ENCODE data around the gene THEMIS. TPM values are rescaled to one million over a fixed set of nuclear protein-coding genes. Genes with fewer than 3 reads are reported as not detected.

The THEMIS gene
- total RNA-seq, 4 donors from 2014 or later, result 0.68 to 1.8 (median 1.4) TPM

DNA sequence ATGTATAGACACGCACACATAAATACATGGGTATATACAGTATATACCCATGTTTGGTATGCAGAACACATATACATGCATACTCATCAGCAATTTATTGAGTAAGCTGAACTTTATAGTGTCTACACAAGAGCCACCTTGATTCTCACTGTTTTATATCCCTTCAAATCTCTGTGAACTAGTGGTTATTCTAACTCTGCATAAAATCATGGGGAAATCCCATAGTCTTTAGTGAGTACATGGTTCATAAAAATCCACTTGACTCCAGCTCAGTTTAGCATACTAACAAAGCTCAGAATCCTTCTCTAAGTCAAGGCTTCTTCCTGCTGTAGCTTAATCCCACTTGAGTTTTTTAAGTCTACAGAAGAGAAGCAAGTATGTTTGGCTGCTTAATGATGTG lies 104.1 kb downstream of the THEMIS start:
- H3K4me3 ChIP-seq (replicated peaks in 1 of 3), result no peak overlapping the region
- no peak for DNase-seq
- no peaks in the 10 kb centered on the region for H3K9me3 ChIP-seq
- intact Hi-C loops (cut with DNase I), result no loop called here
- no peaks in the 10 kb centered on the region for H3K4me1 ChIP-seq
- no peak overlapping the region for H3K27ac ChIP-seq
- H3K36me3 ChIP-seq, result no peaks in the 10 kb centered on the region
- 93 to 100% methylated on average over 1 of the region's 1 CpG for WGBS, 2 donors
- no peaks in the 10 kb centered on the region for H3K27me3 ChIP-seq
- TF ChIP-seq POLR2A (IDR thresholded peaks at IDR 0.05), result no peak
- TF ChIP-seq CTCF (IDR thresholded peaks at IDR 0.05), result no peak

DNA sequence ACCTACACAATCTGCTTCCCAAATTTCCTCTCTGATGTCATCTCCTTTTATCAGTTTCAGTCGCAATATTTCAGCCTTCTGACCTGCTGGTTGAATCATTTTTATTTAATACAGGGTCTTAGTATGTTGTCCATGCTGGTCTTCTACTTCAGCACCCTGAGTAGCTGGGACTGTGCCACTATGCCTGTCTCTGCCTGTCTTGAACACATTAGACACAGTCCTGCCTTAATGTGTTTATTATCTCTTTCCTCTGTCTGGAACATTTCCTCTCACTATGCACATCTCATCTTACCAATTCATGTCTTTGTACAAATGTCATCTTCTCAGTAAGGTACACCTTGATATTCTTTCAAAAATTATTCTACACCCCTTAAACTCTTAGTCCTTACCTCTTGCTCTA lies 106.5 kb downstream of the THEMIS start:
- WGBS, 2 donors, result 78 to 82% methylated on average over 1 of the region's 1 CpG
- no peak overlapping the region for H3K27ac ChIP-seq

DNA sequence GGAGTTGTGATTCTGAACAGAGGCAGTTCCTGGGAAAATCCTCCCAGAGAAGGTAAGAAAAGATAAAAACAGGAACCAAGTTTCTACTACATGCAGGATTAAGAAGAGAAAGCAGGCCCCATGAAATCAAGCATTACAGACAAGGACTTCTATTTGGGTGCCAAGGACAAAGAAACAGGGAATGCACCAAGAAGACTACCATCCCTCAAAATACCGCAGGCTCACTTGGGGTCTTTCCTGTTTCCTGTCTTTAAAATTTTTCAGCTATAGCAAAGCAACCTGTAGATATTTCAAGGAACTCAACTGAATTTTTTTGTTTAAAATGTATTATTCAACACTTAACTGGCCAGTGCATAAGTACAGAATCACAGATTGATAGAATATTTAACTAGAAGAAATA lies 107.5 kb downstream of the THEMIS start:
- H3K4me1 ChIP-seq, result no peaks in the 10 kb centered on the region
- no peak overlapping the region for H3K27ac ChIP-seq
- WGBS, 2 donors, result 89 to 93% methylated on average over 1 of the region's 1 CpG
- no peaks in the 10 kb centered on the region for H3K9me3 ChIP-seq
- intact Hi-C loops (cut with DNase I), result no loop called here
- TF ChIP-seq CTCF (IDR thresholded peaks at IDR 0.05) (no peak), POLR2A (IDR thresholded peaks at IDR 0.05) (no peak)
- H3K27me3 ChIP-seq, result no peaks in the 10 kb centered on the region
- H3K36me3 ChIP-seq, result no peaks in the 10 kb centered on the region
- no peak overlapping the region for H3K4me3 ChIP-seq (replicated peaks in 1 of 3)
- no peak for DNase-seq

More for the DNA sequence above, 106.5 kb downstream of the THEMIS start:
- Histone ChIP-seq H3K4me3 (replicated peaks in 1 of 3) (no peak overlapping the region), H3K9me3 (no peaks in the 10 kb centered on the region), H3K27me3 (no peaks in the 10 kb centered on the region), H3K36me3 (no peaks in the 10 kb centered on the region), H3K4me1 (no peaks in the 10 kb centered on the region)
- intact Hi-C loops (cut with DNase I), result no loop called here
- no peak for DNase-seq
- no peak for TF ChIP-seq POLR2A (IDR thresholded peaks at IDR 0.05)
- no peak for TF ChIP-seq CTCF (IDR thresholded peaks at IDR 0.05)

DNA sequence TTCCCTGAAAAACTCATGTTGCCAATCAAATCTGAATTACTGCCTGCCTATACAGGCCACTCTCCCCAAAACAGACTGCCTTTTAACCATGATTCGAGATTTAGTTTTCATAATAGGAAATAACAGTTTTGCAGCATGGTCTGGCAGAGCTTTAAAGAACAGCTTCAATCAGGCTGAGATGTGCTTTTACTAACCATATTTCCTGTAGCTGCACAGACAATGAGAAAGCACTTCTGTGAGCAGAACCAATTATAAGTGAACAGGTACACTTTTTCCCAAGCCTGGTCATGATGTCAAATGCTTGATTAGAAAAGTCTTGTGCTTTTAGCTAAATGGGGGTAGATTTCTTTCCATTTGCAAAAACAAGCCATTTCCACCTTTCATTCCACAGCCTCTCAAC lies 108.2 kb downstream of the THEMIS start:
- WGBS, 2 donors, result 56 to 67% methylated on average over 1 of the region's 1 CpG
- Histone ChIP-seq H3K36me3 (no peaks in the 10 kb centered on the region), H3K27me3 (no peaks in the 10 kb centered on the region), H3K4me1 (no peaks in the 10 kb centered on the region), H3K4me3 (replicated peaks in 1 of 3) (no peak overlapping the region), H3K9me3 (no peaks in the 10 kb centered on the region), H3K27ac (no peak overlapping the region)
- intact Hi-C loops (cut with DNase I), result no loop called here
- TF ChIP-seq CTCF (IDR thresholded peaks at IDR 0.05) (no peak), POLR2A (IDR thresholded peaks at IDR 0.05) (no peak)
- DNase-seq, result no peak

DNA sequence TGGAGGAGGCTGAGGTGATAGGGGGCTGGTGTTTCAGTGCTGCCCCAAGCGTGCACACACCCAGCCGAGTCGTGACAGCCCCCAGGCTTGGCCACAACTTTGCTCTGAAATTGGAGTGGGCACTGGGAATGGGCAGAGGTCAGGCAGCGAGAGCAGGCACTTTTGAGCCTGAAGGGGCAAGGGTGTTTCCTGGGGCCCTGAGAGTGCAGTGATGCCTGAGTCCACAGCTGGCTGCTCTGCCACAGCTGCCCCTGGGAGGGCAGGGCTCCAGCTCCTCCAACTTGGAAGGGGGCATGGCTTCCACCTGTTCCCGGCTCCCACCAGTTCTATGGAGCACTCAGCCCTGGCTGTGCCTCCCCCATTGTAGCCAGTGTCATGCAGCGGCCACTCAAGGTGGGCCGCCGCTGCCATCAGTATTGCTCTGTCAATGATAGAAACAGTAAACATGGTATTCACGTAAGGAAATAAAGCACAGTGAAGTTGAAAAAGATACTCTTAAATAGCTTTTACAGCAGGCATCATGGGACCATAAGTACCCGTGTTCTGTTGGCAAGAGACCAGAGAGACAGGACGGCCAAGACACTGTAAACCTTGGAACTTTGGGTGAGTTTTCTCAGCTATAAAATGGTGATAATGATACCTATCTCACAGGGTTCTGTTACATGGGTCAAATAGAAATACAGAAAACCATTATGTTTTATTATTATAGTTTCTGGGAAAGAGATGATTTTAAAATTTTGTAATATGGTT lies 108.9 kb downstream of the THEMIS start:
- 74 to 76% methylated on average over 7 of the region's 11 CpGs for WGBS, 2 donors
- Histone ChIP-seq H3K4me3 (replicated peaks in 1 of 3) (no peak overlapping the region), H3K9me3 (no peaks in the 10 kb centered on the region), H3K27ac (no peak overlapping the region), H3K27me3 (no peaks in the 10 kb centered on the region), H3K4me1 (no peaks in the 10 kb centered on the region), H3K36me3 (no peaks in the 10 kb centered on the region)
- DNase-seq, result no peak
- intact Hi-C loops (cut with DNase I), result no loop called here
- TF ChIP-seq CTCF (IDR thresholded peaks at IDR 0.05) (no peak), POLR2A (IDR thresholded peaks at IDR 0.05) (no peak)
